NCI-H2171 (cell line): ENCODE measurements around the gene SUMO4.

Experiments
- DNase-seq: peaks from one replicate; lab custom pipeline; 2025; lab: John Stamatoyannopoulos, UW

Gene SUMO4

GRCh38 chr6:149389509-149390297 lies 10.4 kb upstream of the SUMO4 start:
- no peak for DNase-seq

DNA sequence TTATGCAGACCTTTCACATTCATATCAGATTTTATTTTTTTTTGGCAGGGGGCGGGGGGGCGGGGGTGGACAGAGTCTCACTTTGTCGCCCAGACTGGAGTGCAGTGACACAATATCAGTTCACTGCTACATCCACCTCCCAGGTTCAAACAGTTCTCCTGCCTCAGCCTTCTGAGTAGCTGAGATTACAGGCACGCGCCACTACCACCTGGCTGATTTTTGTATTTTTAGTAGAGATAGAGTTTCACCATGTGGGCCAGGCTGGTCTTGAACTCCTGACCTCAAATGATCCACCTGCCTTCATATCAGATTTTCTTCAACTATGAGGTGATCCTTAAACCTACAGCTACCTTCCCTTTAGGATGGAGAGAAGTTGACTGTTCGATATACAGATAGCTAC lies 8.0 kb upstream of the SUMO4 start:
- DNase-seq: no peak

GRCh38 chr6:149392535-149392934 lies 7.5 kb upstream of the SUMO4 start:
- no peak for DNase-seq

DNA sequence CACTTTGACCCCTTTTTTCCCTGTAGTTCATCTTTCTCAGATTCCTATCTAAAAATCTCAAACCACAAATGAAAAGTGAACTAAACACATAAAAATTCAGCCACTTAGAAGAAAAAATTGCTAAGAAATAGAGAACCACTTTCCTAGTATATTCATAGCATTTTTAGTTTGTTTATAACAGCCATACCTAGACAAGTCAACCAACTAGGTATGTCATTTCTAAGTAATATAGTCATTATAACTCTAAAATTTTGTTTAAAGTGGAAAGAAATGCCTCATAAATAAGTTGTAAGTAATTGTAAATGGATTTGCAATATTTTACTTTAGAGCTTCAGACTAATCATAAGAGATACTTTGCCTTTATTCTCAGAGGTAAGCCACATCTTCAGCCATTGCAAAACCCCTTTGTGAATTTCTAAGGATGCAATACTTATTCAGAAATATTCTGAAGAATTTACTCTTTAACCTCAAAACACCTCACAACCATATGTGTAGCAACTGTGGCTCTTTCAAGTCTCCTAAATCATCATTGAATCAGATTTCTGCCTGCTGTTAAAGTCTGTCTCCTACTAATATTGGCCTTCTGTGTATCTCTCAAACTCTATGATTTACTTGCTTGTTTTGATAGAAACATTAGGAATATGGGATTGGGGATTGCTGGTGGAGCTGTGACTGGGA lies 6.9 kb upstream of the SUMO4 start:
- DNase-seq: no peak

DNA sequence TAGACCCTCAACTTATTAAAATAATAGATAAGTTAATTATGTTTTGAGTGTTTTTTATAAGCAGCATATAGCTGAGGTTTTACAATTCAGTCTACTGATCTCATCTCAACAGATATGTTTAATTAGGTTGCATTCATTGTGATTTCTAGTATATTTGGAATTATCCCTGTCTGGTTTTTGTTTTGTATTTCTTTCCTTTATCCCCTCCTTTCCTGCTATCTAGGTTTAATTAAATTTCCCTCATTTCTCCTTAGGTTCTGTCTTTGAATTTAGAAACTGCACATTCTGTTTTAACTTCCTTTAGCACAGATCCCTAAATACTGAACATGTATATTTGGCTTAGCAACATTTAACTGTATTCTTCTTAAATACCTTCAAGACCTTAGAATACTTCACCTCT lies 4.9 kb upstream of the SUMO4 start:
- no peak for DNase-seq

GRCh38 chr6:149397384-149397783 lies 2.7 kb upstream of the SUMO4 start:
- no peak for DNase-seq

GRCh38 chr6:149403534-149403933 lies 3.5 kb downstream of the SUMO4 start:
- DNase-seq: no peak

DNA sequence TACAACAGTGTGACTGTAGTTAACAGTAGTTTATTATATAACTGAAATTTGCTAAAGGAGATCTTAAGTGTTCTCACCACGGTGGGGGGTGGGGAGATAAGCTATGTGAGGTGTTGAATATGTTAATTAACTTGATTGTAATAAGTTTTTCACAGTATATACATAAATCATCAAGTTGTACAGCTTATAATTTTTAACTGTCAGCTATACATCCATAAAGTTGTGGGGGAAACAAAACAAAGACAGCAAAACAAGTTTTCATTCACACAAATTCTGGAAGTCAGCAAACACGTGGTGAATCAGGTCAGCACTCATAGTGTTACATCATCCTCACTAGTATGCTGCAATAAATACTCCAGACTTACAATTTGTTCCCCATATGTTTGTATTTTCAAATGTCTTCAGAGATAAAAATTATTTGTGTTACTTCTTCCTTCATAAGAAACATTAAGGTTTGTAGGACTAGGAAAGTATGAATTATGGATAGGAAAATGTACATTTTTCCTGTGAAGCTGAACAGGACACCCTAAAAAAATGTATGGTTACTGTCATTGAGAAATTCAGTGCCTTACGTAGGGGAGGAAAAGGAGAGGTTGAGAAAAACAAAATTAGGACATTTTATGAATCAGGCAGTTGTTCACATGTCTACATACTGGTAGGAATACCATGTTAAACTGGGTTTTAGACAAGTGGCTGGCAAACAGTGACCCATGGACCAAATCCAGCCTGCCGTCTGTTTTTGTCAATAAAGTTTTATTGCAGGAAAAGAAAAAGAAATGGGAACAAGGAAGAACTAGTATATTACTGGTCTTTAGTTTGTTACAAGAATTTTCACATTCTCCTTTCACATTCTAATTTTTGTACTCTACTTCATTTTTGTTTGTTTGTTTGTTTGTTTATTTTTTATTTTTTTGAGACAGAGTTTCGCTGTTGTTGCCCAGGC lies 6.0 kb downstream of the SUMO4 start:
- DNase-seq: no peak

DNA sequence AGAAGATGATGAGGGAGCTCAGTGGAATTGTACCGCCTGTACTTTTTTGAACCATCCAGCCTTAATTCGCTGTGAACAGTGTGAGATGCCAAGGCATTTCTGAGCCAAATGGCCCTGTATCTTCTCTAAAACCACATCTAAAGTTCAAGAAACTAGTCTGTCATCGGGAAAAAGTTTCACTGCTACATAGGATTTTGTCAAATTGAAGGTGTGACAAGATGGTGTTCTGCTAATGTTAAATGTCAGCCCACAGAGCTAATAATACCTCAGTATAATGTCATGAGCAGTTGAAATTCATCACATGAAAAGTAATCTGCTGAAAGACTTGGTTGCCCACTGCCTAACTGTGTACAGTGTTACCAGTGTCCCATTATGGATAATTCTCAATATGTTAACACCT lies 9.6 kb downstream of the SUMO4 start:
- no peak for DNase-seq

- no peak for DNase-seq
Observed at GRCh38 chr6:149410557-149410956, 10.5 kb downstream of the SUMO4 start.

GRCh38 chr6:149414009-149414408 lies 13.9 kb downstream of the SUMO4 start:
- no peak for DNase-seq

DNA sequence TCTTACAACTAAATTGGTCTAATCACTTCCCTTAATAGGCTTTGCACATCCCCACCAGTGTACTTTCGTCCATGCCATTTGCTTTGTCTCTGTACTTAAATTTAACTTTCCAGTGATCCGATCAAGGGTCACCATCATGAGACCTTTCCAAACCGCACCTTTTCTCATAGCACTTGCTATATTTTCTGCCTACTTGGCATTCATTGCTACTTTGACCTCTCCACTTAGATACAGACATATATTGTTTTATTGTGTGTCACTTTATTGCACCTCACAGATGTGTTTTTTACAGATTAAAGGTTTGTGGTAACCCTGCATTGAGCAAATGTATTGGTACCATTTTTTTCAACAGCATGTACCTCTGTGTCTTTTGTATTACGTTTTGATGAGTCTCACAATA lies 14.8 kb downstream of the SUMO4 start:
- DNase-seq: no peak

DNA sequence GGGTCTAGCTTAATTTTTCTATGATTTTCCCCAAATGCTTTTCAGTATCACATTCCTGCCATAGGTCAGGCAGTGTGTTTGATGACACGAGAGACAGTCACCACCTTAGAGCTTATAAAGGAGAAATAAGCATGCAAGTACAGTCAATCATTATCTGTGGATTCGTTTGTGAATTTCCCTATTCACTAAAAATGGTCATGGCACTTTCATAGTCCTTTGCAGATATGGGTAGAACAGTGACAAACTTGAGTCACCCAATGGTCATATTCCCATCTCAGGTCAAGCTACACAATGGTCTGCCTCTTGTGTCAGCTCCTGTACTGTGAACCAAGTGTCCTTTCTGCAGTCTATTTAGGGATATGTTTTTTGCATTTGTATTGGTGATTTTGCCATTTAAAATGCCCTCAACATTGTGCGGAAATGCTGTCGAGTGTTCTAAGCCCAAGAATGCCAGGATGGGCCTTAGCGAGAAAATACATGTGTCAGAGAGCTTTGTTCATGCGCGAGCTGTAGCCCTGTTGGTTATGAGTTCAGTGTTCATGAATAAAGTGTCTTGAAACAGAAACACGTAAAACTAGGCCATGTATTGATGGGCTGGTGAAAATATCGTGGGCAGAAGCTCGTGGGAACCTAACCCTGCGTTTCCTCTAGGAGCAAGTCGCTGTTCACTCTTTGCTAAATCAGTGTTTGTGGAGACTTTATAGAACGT lies 19.8 kb downstream of the SUMO4 start:
- DNase-seq: no peak

GRCh38 chr6:149421132-149421531 lies 21.1 kb downstream of the SUMO4 start:
- no peak for DNase-seq

DNA sequence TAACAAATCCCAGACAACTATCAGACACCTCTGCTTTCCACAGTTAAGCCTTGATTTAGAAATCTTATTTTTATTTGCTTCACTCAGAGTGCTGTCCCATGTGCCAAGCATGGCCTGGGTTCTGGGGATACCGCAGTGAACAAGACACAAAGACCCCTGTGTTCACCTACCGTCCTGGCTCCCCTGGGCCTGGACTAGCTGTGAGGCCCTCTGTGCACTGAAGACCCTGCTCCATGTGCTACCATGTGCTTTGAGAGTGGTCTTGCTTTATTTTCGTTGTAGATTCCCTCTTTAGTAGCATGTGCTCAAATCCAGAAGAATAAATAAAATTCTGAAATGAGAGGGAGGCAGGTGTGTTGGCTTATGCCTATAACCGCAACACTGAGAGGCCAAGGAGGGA lies 22.5 kb downstream of the SUMO4 start:
- DNase-seq: no peak

GRCh38 chr6:149423964-149424440 lies 23.9 kb downstream of the SUMO4 start:
- no peak for DNase-seq

GRCh38 chr6:149425224-149425623 lies 25.2 kb downstream of the SUMO4 start:
- DNase-seq: no peak

GRCh38 chr6:149425754-149426153 lies 25.7 kb downstream of the SUMO4 start:
- no peak for DNase-seq

DNA sequence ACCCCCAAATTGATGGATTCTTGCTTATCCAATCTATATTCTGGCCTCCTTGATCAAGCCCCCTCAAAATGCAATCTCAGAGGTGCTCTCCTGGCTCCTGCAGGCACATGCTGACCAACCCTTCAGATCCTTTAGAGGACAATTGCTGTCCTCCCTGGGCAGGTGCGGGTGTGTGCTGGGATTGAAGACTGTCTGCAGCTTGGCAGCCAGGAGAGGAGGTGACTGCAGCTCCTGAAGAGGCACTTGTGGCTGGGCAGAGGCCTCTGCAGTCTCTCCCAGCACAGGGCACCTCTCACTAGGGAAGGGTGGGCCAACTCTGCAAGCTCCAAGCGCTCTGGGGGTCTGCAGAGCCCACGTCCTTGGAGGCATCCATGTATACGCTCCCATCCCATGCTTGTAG lies 28.5 kb downstream of the SUMO4 start:
- DNase-seq: no peak

GRCh38 chr6:149429427-149430360 lies 29.6 kb downstream of the SUMO4 start:
- no peak for DNase-seq
